Gastroesophageal sphincter (tissue), 4 donors: Measurements from ENCODE around the gene TNFRSF14. TPM values are rescaled to one million over a fixed set of nuclear protein-coding genes. Genes with fewer than 3 reads are reported as not detected.

ENCODE experiments used
- ATAC-seq: fragments of 150-250 bp; one replicate; pipeline ENCODE4 v1.9.1; 2016; ENCODE audit warnings: mild to moderate bottlenecking, moderate library complexity
- H3K27ac ChIP-seq, 4 donors: fragments of 200-600 bp; sonication (generic) in 3 of 4; 1 replicate in 3 of 4; 2 replicates in 1 of 4; pipeline ENCODE4 v1.5.1; 2016 to 2019
- H3K27me3 ChIP-seq: fragments of 200-600 bp; sonication (generic); one replicate; pipeline ENCODE4 v1.5.1; 2019
- H3K36me3 ChIP-seq, 2 donors: fragments of 200-600 bp; sonication (generic); one replicate each; pipeline ENCODE4 v1.5.1; 2019; ENCODE audit warnings: control low read depth in 1 of 2
- H3K4me1 ChIP-seq, 3 donors: fragments of 200-600 bp; sonication (generic); 1 replicate in 2 of 3; 2 replicates in 1 of 3; pipeline ENCODE4 v1.5.1; 2016 to 2019; ENCODE audit warnings: control low read depth in 2 of 3
- H3K4me3 ChIP-seq, 2 donors: fragments of 200-600 bp; sonication (generic); one replicate each; pipeline ENCODE4 v1.5.1; 2019; ENCODE audit warnings: mild to moderate bottlenecking in 1 of 2, moderate library complexity in 1 of 2
- H3K9me3 ChIP-seq, 3 donors: fragments of 200-600 bp; sonication (generic); one replicate each; pipeline ENCODE4 v1.5.1; 2017 to 2019; ENCODE audit warnings: control low read depth in 2 of 3
- CTCF ChIP-seq, 4 experiments: fragments of 200-600 bp in 2 of 4; fragments of 450-650 bp in 2 of 4; sonication (generic) in 1 of 4; IDR thresholded peaks; one replicate each; pipeline ENCODE4 v1.5.1; 2017 to 2019; ENCODE audit warnings: antibody characterized with exemption in 4 of 4, mild to moderate bottlenecking in 2 of 4, moderate library complexity in 2 of 4
- EP300 ChIP-seq: sonication (generic); formaldehyde crosslinking; IDR thresholded peaks from one replicate; pipeline ENCODE4 v1.6.1; 2017; ENCODE audit warnings: antibody characterized with exemption, mild to moderate bottlenecking
- POLR2A ChIP-seq, 2 donors: fragments of 450-650 bp; IDR thresholded peaks; one replicate each; pipeline ENCODE4 v1.6.1; 2017; ENCODE audit warnings: antibody characterized with exemption in 2 of 2, mild to moderate bottlenecking in 2 of 2, moderate library complexity in 1 of 2
- POLR2AphosphoS5 ChIP-seq: sonication (generic); formaldehyde crosslinking; IDR thresholded peaks from one replicate; pipeline ENCODE4 v1.6.1; 2017; ENCODE audit warnings: antibody characterized with exemption
- WGBS, 2 donors: methylation state at CpG; one replicate each; pipeline ENCODE4 v1.1.5; 2018; ENCODE audit warnings: low coverage in 1 of 2; 5-methylcytosine and 5-hydroxymethylcytosine counted together
- total RNA-seq, 4 donors: library from RNA; depleted of rRNA; stranded (reverse); fragments of >200 nt; gene quantifications; one replicate each; pipeline ENCODE4 v1.1.0, GENCODE V29; 2016

TNFRSF14 gene
- total RNA-seq, 4 donors from 2014 or later = 23.0 to 81.6 (median 36.9) TPM

- Histone ChIP-seq H3K4me1 (peaks cover 0 to 36% (median 9%) of the 10 kb centered on the region in 3 donors), H3K36me3 (peaks cover 0 to 18% of the 10 kb centered on the region in 2 donors), H3K27ac (no peak overlapping the region), H3K9me3 (no peaks in the 10 kb centered on the region), H3K27me3 (peaks cover 31% of the 10 kb centered on the region), H3K4me3 (no peak overlapping the region)
- ATAC-seq = no peak
- WGBS, 2 donors = 93% methylated on average over 3 of the region's 31 CpGs; no CpG with 5 or more reads in 1 of the 2 donors
- TF ChIP-seq POLR2AphosphoS5 = no peak
- TF ChIP-seq POLR2A (IDR thresholded peaks at IDR 0.05) = no peak
- no peak for TF ChIP-seq EP300
- TF ChIP-seq CTCF (IDR thresholded peaks at IDR 0.05) = no peak
These were observed 34.3 kb downstream of the TNFRSF14 start for GRCh38 chr1:2590233-2591141.

- Histone ChIP-seq H3K4me3 (no peak overlapping the region), H3K4me1 (peaks cover 0 to 35% (median 9%) of the 10 kb centered on the region in 3 donors), H3K27ac (no peak overlapping the region), H3K9me3 (no peaks in the 10 kb centered on the region), H3K27me3 (peaks cover 38% of the 10 kb centered on the region), H3K36me3 (peaks cover 0 to 18% of the 10 kb centered on the region in 2 donors)
- no peak for ATAC-seq
- no peak for TF ChIP-seq CTCF (IDR thresholded peaks at IDR 0.05)
- no peak for TF ChIP-seq POLR2A (IDR thresholded peaks at IDR 0.05)
- no peak for TF ChIP-seq EP300
- no peak for TF ChIP-seq POLR2AphosphoS5
- 80 to 83% methylated on average over 2 to 4 of the region's 5 CpGs for WGBS, 2 donors
These were observed 35.0 kb downstream of the TNFRSF14 start for GRCh38 chr1:2591233-2591580.

GRCh38 chr1:2591581-2592261, 35.5 kb downstream of the TNFRSF14 start:
- no CpG with 5 or more reads among the region's 12 CpGs for WGBS, 2 donors
- no peaks in the 10 kb centered on the region for H3K9me3 ChIP-seq

DNA sequence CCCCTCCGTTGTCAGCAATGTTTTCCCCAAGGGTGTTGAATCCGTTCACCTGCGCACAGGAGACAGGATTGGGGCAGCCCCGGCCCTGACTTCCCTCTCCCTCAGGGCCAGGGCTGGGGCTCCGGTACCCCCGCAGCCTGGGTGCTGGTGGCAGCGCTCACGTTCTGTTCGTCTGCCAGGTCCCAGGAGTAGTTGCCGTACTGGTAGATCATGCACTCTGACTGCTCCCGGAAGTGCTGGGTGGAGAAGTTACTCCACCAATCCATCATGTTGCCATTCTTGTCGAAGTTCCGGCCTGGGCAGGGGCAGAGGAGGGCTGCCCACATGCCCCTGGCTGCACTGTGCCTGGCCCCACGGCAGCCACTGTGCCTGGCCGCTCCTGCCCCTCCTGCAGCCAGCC, 36.5 kb downstream of the TNFRSF14 start:
- Histone ChIP-seq H3K9me3 (peaks cover 0 to under 1% (median 0%) of the 10 kb centered on the region in 3 donors), H3K27ac (no peak overlapping the region), H3K36me3 (peaks cover 0 to 18% of the 10 kb centered on the region in 2 donors), H3K27me3 (peaks cover 45% of the 10 kb centered on the region), H3K4me1 (peaks cover 0 to 24% (median 4%) of the 10 kb centered on the region in 3 donors), H3K4me3 (no peak overlapping the region)
- no peak for TF ChIP-seq POLR2AphosphoS5
- no peak for TF ChIP-seq EP300
- no peak for TF ChIP-seq CTCF (IDR thresholded peaks at IDR 0.05)
- no peak for TF ChIP-seq POLR2A (IDR thresholded peaks at IDR 0.05)
- 83% methylated on average over 1 of the region's 15 CpGs; no CpG with 5 or more reads in 1 of the 2 donors for WGBS, 2 donors
- no peak for ATAC-seq

More at GRCh38 chr1:2591581-2592261, 35.5 kb downstream of the TNFRSF14 start:
- Histone ChIP-seq H3K27ac (no peak overlapping the region), H3K4me1 (peaks cover 0 to 34% (median 9%) of the 10 kb centered on the region in 3 donors), H3K4me3 (no peak overlapping the region), H3K36me3 (peaks cover 0 to 18% of the 10 kb centered on the region in 2 donors), H3K27me3 (peaks cover 44% of the 10 kb centered on the region)
- no peak for ATAC-seq
- TF ChIP-seq POLR2AphosphoS5 = no peak
- no peak for TF ChIP-seq EP300
- no peak for TF ChIP-seq POLR2A (IDR thresholded peaks at IDR 0.05)
- no peak for TF ChIP-seq CTCF (IDR thresholded peaks at IDR 0.05)
